HG03354 (cell line): ENCODE measurements around the gene TNFRSF25.

Source experiments
- ATAC-seq: cut with Tn5 transposase; IDR thresholded peaks from one replicate; pipeline ENCODE4 v1.9.1; 2021; ENCODE audit warnings: mild to moderate bottlenecking; ENCODE audit not compliant: unreplicated experiment, poor library complexity, severe bottlenecking

TNFRSF25 gene

GRCh38 chr1:6466023-6466422, at the start of gene TNFRSF25:
Gene TNFRSF25, minus strand, starts transcription at chr1:6466173. Its CDS starts 66 bp downstream, at chr1:6466107.
- ATAC-seq, result no peak

- no peak for ATAC-seq
These were observed 49.8 kb upstream of the TNFRSF25 start for GRCh38 chr1:6515771-6516170.

- no peak for ATAC-seq
These were observed 47.4 kb upstream of the TNFRSF25 start for GRCh38 chr1:6513320-6513801.

- ATAC-seq, result no peak
These were observed 46.9 kb upstream of the TNFRSF25 start for GRCh38 chr1:6512908-6513280.

- ATAC-seq, result no peak
These were observed 46.4 kb upstream of the TNFRSF25 start for GRCh38 chr1:6512245-6512907.

GRCh38 chr1:6511561-6512244, 45.7 kb upstream of the TNFRSF25 start:
- ATAC-seq, result no peak

GRCh38 chr1:6511056-6511455, 45.1 kb upstream of the TNFRSF25 start:
- no peak for ATAC-seq

GRCh38 chr1:6510493-6510892, 44.5 kb upstream of the TNFRSF25 start:
- ATAC-seq, result no peak

GRCh38 chr1:6509919-6510291, 43.9 kb upstream of the TNFRSF25 start:
- no peak for ATAC-seq

GRCh38 chr1:6509220-6509918, 43.4 kb upstream of the TNFRSF25 start:
- no peak for ATAC-seq

- ATAC-seq, result no peak
These were observed 42.8 kb upstream of the TNFRSF25 start for GRCh38 chr1:6508816-6509189.

- ATAC-seq, result no peak
These were observed 42.3 kb upstream of the TNFRSF25 start for GRCh38 chr1:6508154-6508815.

GRCh38 chr1:6507461-6507911, 41.5 kb upstream of the TNFRSF25 start:
- no peak for ATAC-seq

- ATAC-seq, result no peak
These were observed 41.1 kb upstream of the TNFRSF25 start for GRCh38 chr1:6507037-6507428.

- ATAC-seq, result no peak
These were observed 40.5 kb upstream of the TNFRSF25 start for GRCh38 chr1:6506210-6507036.

- no peak for ATAC-seq
These were observed 39.6 kb upstream of the TNFRSF25 start for GRCh38 chr1:6505367-6506209.

GRCh38 chr1:6504887-6505286, 38.9 kb upstream of the TNFRSF25 start:
- no peak for ATAC-seq

GRCh38 chr1:6503884-6504602, 38.1 kb upstream of the TNFRSF25 start:
- no peak for ATAC-seq
